BLaER1 treated with 17β-estradiol and CSF1 and Interleukin-3, amounts not matched to agents 10 nM and 100 nM (cell line): ENCODE data around the gene PRX.

Experiments
- H3K27ac ChIP-seq, 11 experiments: shearing (Covaris generic); formaldehyde crosslinking; 2 replicates each; pipeline ENCODE4 v1.8.1; 2022
- H3K27me3 ChIP-seq, 11 experiments: shearing (Covaris generic); formaldehyde crosslinking; 2 replicates each; pipeline ENCODE4 v1.8.1; 2022
- H3K36me3 ChIP-seq, 11 experiments: shearing (Covaris generic); formaldehyde crosslinking; 2 replicates each; pipeline ENCODE4 v1.8.1; 2022
- H3K4me1 ChIP-seq, 10 experiments: shearing (Covaris generic); formaldehyde crosslinking; 2 replicates each; pipeline ENCODE4 v1.8.1; 2022
- H3K4me2 ChIP-seq, 11 experiments: shearing (Covaris generic); formaldehyde crosslinking; 2 replicates each; pipeline ENCODE4 v1.8.1; 2022
- H3K4me3 ChIP-seq, 10 experiments: shearing (Covaris generic); formaldehyde crosslinking; 2 replicates each; pipeline ENCODE4 v1.8.1; 2022
- H3K9ac ChIP-seq, 11 experiments: shearing (Covaris generic); formaldehyde crosslinking; 2 replicates each; pipeline ENCODE4 v1.8.1; 2022
- H3K9me3 ChIP-seq, 11 experiments: shearing (Covaris generic); formaldehyde crosslinking; replicated peaks in 1 of 11; 2 replicates each; pipeline ENCODE4 v1.8.1; 2022
- H4K20me1 ChIP-seq, 11 experiments: shearing (Covaris generic); formaldehyde crosslinking; 2 replicates each; pipeline ENCODE4 v1.8.1; 2022
- Cebpa-rat ChIP-seq, 11 experiments: shearing (Covaris generic); IDR thresholded peaks; 2 replicates each; pipeline ENCODE4 v1.8.1; 2022

PRX gene

DNA sequence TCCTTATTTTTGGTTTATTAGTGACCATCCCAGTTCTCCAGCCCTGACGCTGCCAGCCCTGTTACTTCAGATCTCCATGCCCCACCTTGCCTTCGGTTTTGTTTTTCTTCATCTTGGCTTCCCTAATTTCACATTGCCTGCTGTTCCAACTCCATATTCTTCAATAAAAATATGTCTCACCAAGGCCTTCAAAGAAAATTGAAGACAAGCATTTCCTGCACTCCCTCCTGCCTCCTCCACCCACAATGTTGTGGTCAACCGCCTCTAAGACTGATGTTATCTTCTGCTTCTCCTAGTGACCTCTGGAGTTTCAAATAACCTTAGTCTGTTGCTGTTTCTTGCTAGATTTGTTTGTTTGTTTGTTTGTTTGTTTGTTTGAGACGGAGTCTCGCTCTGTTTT lies 50.1 kb downstream of the PRX start:
- H3K4me1 ChIP-seq: peaks cover 31 to 90% (median 65%) of the 10 kb centered on the region in 10 experiments
- peak overlapping the region in 5 of 11 experiments; percentile 4 to 57 (median 41); a peak in 5 of 22 replicates for H3K9ac ChIP-seq
- peak overlapping the region; percentile 54 to 97 (median 65) for H3K4me2 ChIP-seq
- H3K36me3 ChIP-seq: peaks cover 0 to 28% (median 10%) of the 10 kb centered on the region in 11 experiments; a peak in 10 of 22 replicates
- no peak for TF ChIP-seq Cebpa-rat (IDR thresholded peaks at IDR 0.05)
- H3K27me3 ChIP-seq: peaks cover 0 to 9% (median 0%) of the 10 kb centered on the region in 11 experiments; a peak in 5 of 22 replicates
- H3K27ac ChIP-seq: peak overlapping the region in 9 of 11 experiments; percentile 1 to 76 (median 43); a peak in 12 of 22 replicates
- 0 out of 20 replicates have a peak overlapping the region, but pooled peaks of 1 of the 10 experiments have one; percentile 5 for H3K4me3 ChIP-seq
- H4K20me1 ChIP-seq: peaks cover 0 to 27% (median 5%) of the 10 kb centered on the region in 11 experiments; a peak in 11 of 22 replicates
- no peaks in the 10 kb centered on the region for H3K9me3 ChIP-seq

- Histone ChIP-seq H3K4me1 (peaks cover 40 to 99% (median 74%) of the 10 kb centered on the region in 10 experiments), H3K9ac (no peak overlapping the region; a peak in 1 of 22 replicates), H4K20me1 (peaks cover 0 to 36% (median 7%) of the 10 kb centered on the region in 11 experiments; a peak in 10 of 22 replicates), H3K27me3 (peaks cover 0 to 9% (median 0%) of the 10 kb centered on the region in 11 experiments; a peak in 5 of 22 replicates), H3K27ac (peak overlapping the region in 7 of 11 experiments; percentile 14 to 76 (median 60); a peak in 7 of 22 replicates), H3K9me3 (no peaks in the 10 kb centered on the region), H3K4me2 (peak overlapping the region in 10 of 11 experiments; percentile 54 to 97 (median 75); a peak in 18 of 22 replicates), H3K36me3 (peaks cover 0 to 19% (median 5%) of the 10 kb centered on the region in 11 experiments; a peak in 10 of 22 replicates), H3K4me3 (no peak overlapping the region)
- no peak for TF ChIP-seq Cebpa-rat (IDR thresholded peaks at IDR 0.05)
These were observed 51.0 kb downstream of the PRX start for GRCh38 chr19:40362160-40362559.

- peak overlapping the region in 2 of 11 experiments; percentile 17 to 26; a peak in 2 of 22 replicates for H3K9ac ChIP-seq
- H3K36me3 ChIP-seq: peaks cover 0 to 10% (median 0%) of the 10 kb centered on the region in 11 experiments; a peak in 2 of 22 replicates
- H3K4me1 ChIP-seq: peaks cover 46 to 100% (median 82%) of the 10 kb centered on the region in 10 experiments
- no peaks in the 10 kb centered on the region for H3K9me3 ChIP-seq
- peak overlapping the region in 8 of 11 experiments; percentile 13 to 97 (median 86); a peak in 15 of 22 replicates for H3K4me2 ChIP-seq
- no peak overlapping the region for H3K4me3 ChIP-seq
- TF ChIP-seq Cebpa-rat (IDR thresholded peaks at IDR 0.05): peak in 5 of 11 experiments; percentile 11 to 63 (median 53); a peak in 5 of 22 replicates
- peak overlapping the region in 5 of 11 experiments; percentile 3 to 78 (median 70); a peak in 8 of 22 replicates for H3K27ac ChIP-seq
- H3K27me3 ChIP-seq: peaks cover 0 to 15% (median 0%) of the 10 kb centered on the region in 11 experiments; a peak in 5 of 22 replicates
- H4K20me1 ChIP-seq: peaks cover 0 to 50% (median 19%) of the 10 kb centered on the region in 11 experiments; a peak in 9 of 22 replicates
These were observed 52.4 kb downstream of the PRX start for GRCh38 chr19:40360708-40361241.

GRCh38 chr19:40360020-40360707 lies 53.0 kb downstream of the PRX start:
- Histone ChIP-seq H3K4me3 (0 out of 20 replicates have a peak overlapping the region, but pooled peaks of 1 of the 10 experiments have one; percentile 14), H3K36me3 (peaks cover 0 to 10% (median 0%) of the 10 kb centered on the region in 11 experiments; a peak in 2 of 22 replicates), H3K9ac (peak overlapping the region in 2 of 11 experiments; percentile 26 to 67; a peak in 2 of 22 replicates), H3K9me3 (no peaks in the 10 kb centered on the region), H4K20me1 (peaks cover 0 to 51% (median 22%) of the 10 kb centered on the region in 11 experiments; a peak in 9 of 22 replicates), H3K27ac (peak overlapping the region in 8 of 11 experiments; percentile 70 to 81 (median 76); a peak in 14 of 22 replicates), H3K4me2 (peak overlapping the region; percentile 71 to 97 (median 85); a peak in 18 of 22 replicates), H3K4me1 (peaks cover 46 to 99% (median 83%) of the 10 kb centered on the region in 10 experiments), H3K27me3 (peaks cover 0 to 15% (median 0%) of the 10 kb centered on the region in 11 experiments; a peak in 5 of 22 replicates)
- TF ChIP-seq Cebpa-rat (IDR thresholded peaks at IDR 0.05): no peak

- peaks cover 0 to 15% (median 0%) of the 10 kb centered on the region in 11 experiments; a peak in 4 of 22 replicates for H3K27me3 ChIP-seq
- H4K20me1 ChIP-seq: peaks cover 0 to 52% (median 22%) of the 10 kb centered on the region in 11 experiments; a peak in 9 of 22 replicates
- peak in 9 of 11 experiments; percentile 23 to 70 (median 60); a peak in 11 of 22 replicates for TF ChIP-seq Cebpa-rat (IDR thresholded peaks at IDR 0.05)
- H3K4me2 ChIP-seq: peak overlapping the region; percentile 71 to 97 (median 85)
- H3K4me1 ChIP-seq: peaks cover 46 to 85% (median 81%) of the 10 kb centered on the region in 10 experiments
- H3K9me3 ChIP-seq: no peaks in the 10 kb centered on the region
- peak overlapping the region; percentile 40 to 69 (median 59); a peak in 18 of 22 replicates for H3K9ac ChIP-seq
- H3K36me3 ChIP-seq: peaks cover 0 to 14% (median 0%) of the 10 kb centered on the region in 11 experiments; a peak in 2 of 22 replicates
- peak overlapping the region in 5 of 10 experiments; percentile 14 to 41 (median 22); a peak in 4 of 20 replicates for H3K4me3 ChIP-seq
- peak overlapping the region; percentile 38 to 81 (median 73); a peak in 21 of 22 replicates for H3K27ac ChIP-seq
These were observed 54.4 kb downstream of the PRX start for GRCh38 chr19:40358773-40359172.

GRCh38 chr19:40357640-40358039 lies 55.5 kb downstream of the PRX start:
- Histone ChIP-seq H3K4me2 (peak overlapping the region; percentile 71 to 97 (median 85)), H3K9ac (peak overlapping the region in 2 of 11 experiments; percentile 18 to 69; a peak in 3 of 22 replicates), H4K20me1 (peaks cover 2 to 52% (median 22%) of the 10 kb centered on the region in 11 experiments; a peak in 11 of 22 replicates), H3K9me3 (no peaks in the 10 kb centered on the region), H3K4me3 (peak overlapping the region in 1 of 10 experiments; percentile 5; a peak in 1 of 20 replicates), H3K4me1 (peaks cover 36 to 74% (median 69%) of the 10 kb centered on the region in 10 experiments), H3K36me3 (peaks cover 0 to 19% (median 0%) of the 10 kb centered on the region in 11 experiments; a peak in 2 of 22 replicates), H3K27ac (peak overlapping the region in 8 of 11 experiments; percentile 8 to 81 (median 73); a peak in 12 of 22 replicates), H3K27me3 (peaks cover 0 to 15% (median 0%) of the 10 kb centered on the region in 11 experiments; a peak in 4 of 22 replicates)
- no peak for TF ChIP-seq Cebpa-rat (IDR thresholded peaks at IDR 0.05)

DNA sequence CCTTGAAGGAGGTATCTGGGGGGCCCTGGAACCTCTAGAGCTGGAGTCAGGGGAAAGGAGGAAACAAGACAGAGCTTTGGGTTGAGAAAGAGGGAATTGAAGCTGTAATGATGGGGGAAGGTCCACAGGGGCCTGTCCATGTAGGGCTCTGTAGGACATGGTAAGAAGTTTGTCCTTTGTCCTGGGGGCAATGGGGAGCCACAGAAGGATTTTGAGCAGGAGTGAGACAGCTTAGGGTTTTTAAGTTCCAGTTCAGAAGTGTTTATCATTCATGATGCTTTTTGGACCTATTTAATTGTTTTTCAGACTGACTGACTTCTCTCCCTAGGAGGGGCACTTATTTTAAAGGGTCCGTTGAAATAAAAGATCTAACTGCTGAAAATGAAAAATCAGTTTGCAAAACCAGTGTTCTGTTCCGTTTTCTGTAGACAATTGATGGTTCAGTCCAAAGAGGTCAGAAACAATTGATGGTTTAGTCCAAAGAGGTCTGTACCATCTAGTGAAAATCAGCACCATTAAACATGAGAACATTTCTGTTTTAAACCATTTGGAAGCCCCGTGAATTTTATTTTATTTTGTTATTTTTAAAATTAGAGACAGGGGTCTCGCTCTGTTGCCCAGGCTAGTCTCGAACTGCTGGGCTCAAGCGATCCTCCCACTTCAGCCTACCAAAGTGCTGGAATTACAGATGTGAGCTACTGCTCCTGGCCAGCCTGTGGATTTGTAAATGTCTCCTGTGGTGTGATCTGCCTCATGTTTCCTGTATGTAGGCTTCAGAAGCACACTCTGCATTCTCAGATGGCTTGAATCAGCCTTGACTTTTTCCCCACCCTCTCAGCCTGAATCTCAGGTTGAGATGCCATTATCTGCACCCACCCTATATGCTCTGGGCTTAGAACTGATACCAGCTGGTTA lies 56.2 kb downstream of the PRX start:
- peak overlapping the region in 9 of 11 experiments; percentile 4 to 81 (median 73); a peak in 11 of 22 replicates for H3K27ac ChIP-seq
- H3K27me3 ChIP-seq: peaks cover 0 to 15% (median 0%) of the 10 kb centered on the region in 11 experiments; a peak in 4 of 22 replicates
- H3K9me3 ChIP-seq: no peaks in the 10 kb centered on the region
- H3K4me3 ChIP-seq: no peak overlapping the region
- H3K4me2 ChIP-seq: peak overlapping the region; percentile 71 to 97 (median 85); a peak in 21 of 22 replicates
- peaks cover 0 to 19% (median 0%) of the 10 kb centered on the region in 11 experiments; a peak in 2 of 22 replicates for H3K36me3 ChIP-seq
- peaks cover 7 to 52% (median 22%) of the 10 kb centered on the region in 11 experiments; a peak in 11 of 22 replicates for H4K20me1 ChIP-seq
- peaks cover 32 to 67% (median 62%) of the 10 kb centered on the region in 10 experiments for H3K4me1 ChIP-seq
- peak overlapping the region in 3 of 11 experiments; percentile 9 to 57 (median 29); a peak in 3 of 22 replicates for H3K9ac ChIP-seq
- no peak for TF ChIP-seq Cebpa-rat (IDR thresholded peaks at IDR 0.05)
